ENCODE measurements around the gene SVBP.

The SVBP gene

DNA sequence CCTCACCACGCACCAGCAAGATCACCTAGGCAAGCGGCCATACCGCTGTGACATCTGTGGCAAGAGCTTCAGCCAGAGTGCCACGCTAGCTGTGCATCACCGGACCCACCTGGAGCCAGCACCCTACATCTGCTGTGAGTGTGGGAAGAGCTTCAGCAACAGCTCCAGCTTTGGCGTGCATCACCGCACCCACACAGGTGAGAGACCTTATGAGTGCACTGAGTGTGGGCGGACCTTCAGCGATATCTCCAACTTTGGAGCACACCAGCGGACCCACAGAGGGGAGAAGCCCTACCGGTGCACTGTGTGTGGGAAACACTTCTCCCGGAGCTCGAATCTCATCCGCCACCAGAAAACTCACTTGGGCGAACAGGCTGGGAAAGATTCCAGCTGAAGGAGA lies 34.2 kb upstream of the SVBP start:
- no peak overlapping the region for H3K4me3 ChIP-seq (ENCODE audit: low read length in 2 of 2)
- H3K27me3 ChIP-seq (ENCODE audit: control insufficient read depth in 2 of 2, insufficient read depth in 2 of 2, low read length in 2 of 2), result no peaks in the 10 kb centered on the region
- H3K4me1 ChIP-seq (ENCODE audit: control insufficient read depth in 2 of 2, insufficient read depth in 2 of 2, low read length in 2 of 2), result peaks cover 7% of the 10 kb centered on the region in 2 donors
- peaks cover 12 to 17% of the 10 kb centered on the region in 2 donors for H3K36me3 ChIP-seq (ENCODE audit: control insufficient read depth in 2 of 2, insufficient read depth in 2 of 2, low read length in 2 of 2)
- no peak overlapping the region for H3K9ac ChIP-seq (ENCODE audit: low read depth in 1 of 2, low read length in 2 of 2)
- H3K27ac ChIP-seq (ENCODE audit: low read depth in 2 of 2, low read length in 2 of 2), result no peak overlapping the region
- H3K9me3 ChIP-seq (ENCODE audit: control insufficient read depth in 2 of 2, low read length in 2 of 2), result no peaks in the 10 kb centered on the region

DNA sequence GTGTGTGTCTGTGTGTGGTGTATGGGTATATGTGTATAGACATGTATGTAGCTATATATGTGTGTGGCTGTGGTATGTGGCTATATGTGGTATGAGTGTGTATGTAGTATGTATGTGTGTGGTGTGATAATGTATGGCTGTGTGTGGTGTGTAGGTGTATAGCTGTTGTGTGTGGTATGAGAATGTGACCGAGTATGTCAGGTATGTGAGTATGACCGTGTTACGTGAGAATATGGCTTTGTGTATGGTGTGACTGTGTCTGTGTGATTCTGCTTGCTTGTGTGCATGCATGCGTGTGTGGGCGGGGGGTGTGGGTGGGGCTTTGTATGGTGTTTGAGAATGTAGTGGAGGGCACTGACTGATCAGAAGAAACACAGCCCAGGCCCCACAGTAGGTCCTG lies 32.7 kb upstream of the SVBP start:
- no peaks in the 10 kb centered on the region for H3K27me3 ChIP-seq (ENCODE audit: control insufficient read depth in 2 of 2, insufficient read depth in 2 of 2, low read length in 2 of 2)
- H3K4me1 ChIP-seq (ENCODE audit: control insufficient read depth in 2 of 2, insufficient read depth in 2 of 2, low read length in 2 of 2), result peaks cover 7 to 11% of the 10 kb centered on the region in 2 donors
- peaks cover 12 to 17% of the 10 kb centered on the region in 2 donors for H3K36me3 ChIP-seq (ENCODE audit: control insufficient read depth in 2 of 2, insufficient read depth in 2 of 2, low read length in 2 of 2)
- H3K4me3 ChIP-seq (ENCODE audit: low read length in 2 of 2), result no peak overlapping the region
- H3K27ac ChIP-seq (ENCODE audit: low read depth in 2 of 2, low read length in 2 of 2), result no peak overlapping the region
- no peaks in the 10 kb centered on the region for H3K9me3 ChIP-seq (ENCODE audit: control insufficient read depth in 2 of 2, low read length in 2 of 2)
- H3K9ac ChIP-seq (ENCODE audit: low read depth in 1 of 2, low read length in 2 of 2), result no peak overlapping the region

DNA sequence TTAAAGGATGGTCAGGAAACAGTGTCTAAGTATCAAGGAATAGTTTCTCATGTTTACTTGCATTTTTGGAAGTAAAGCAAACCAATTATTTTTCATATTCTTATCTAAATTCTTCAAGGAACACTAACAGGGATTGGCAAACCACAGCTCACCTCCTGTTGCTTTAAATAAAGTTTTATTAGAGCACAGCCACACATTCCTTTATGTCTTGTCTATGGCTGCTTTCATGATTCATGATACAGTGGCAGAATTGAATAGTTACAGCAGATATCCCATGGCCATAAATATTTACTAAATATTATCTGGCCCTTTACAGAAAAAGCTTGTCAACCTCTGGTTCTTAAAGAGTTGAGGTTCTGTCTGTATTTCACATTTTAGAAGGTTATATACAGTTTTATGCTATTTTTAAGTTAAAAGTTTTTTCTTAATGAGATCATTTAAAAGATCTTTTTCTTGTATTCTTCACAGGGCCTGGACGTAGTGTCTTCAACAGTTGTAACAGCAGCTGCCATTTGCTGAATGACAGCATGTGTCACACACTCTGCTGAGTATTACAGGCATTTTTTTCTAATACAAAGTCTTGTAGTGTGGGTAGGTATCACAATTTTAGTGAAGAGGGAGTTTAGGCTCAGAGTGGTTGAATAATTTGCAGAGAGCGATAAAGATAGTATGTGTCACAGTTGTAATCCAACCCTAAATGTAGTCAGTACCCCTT lies 31.8 kb upstream of the SVBP start:
- no peak overlapping the region for H3K4me3 ChIP-seq (ENCODE audit: low read length in 2 of 2)
- peaks cover 12 to 17% of the 10 kb centered on the region in 2 donors for H3K36me3 ChIP-seq (ENCODE audit: control insufficient read depth in 2 of 2, insufficient read depth in 2 of 2, low read length in 2 of 2)
- no peaks in the 10 kb centered on the region for H3K27me3 ChIP-seq (ENCODE audit: control insufficient read depth in 2 of 2, insufficient read depth in 2 of 2, low read length in 2 of 2)
- H3K4me1 ChIP-seq (ENCODE audit: control insufficient read depth in 2 of 2, insufficient read depth in 2 of 2, low read length in 2 of 2), result peaks cover 7 to 11% of the 10 kb centered on the region in 2 donors
- no peak overlapping the region for H3K27ac ChIP-seq (ENCODE audit: low read depth in 2 of 2, low read length in 2 of 2)
- H3K9me3 ChIP-seq (ENCODE audit: control insufficient read depth in 2 of 2, low read length in 2 of 2), result no peaks in the 10 kb centered on the region
- no peak overlapping the region for H3K9ac ChIP-seq (ENCODE audit: low read depth in 1 of 2, low read length in 2 of 2)

DNA sequence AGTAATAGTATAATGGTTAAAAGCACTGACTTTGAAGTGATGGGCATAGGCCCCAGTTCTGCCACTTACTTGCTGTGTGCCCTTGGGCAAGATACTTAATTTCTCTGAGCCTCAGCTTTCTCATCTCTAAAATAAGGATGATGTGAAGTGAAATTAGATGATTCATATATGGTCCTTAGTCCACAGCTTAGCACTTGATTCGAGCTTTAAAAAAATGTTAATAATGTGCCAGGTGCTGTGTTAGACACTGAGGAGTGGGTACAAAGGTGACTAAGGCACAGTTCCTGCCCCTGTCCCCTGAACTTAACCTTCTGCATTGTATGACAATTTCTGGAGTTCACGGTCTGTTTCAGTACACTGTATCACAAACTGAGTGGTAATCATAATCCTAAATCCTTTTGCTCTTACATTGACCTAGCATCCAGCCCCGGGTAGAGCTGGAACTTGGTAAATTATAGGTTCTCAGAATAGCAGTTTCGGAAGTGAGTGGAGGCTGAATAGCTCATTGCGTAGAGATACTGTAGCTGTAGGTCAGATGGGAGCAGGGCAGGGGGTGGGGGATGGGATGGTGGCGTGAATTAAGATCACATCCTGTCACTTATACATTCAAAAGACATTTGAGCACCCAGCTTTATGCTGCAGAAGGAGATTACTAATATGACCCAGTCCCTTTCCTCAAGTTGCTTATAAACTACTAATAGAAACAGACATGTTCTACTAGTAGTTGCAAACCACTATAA lies 30.7 kb upstream of the SVBP start:
- Histone ChIP-seq H3K36me3 (ENCODE audit: control insufficient read depth in 2 of 2, insufficient read depth in 2 of 2, low read length in 2 of 2) (peaks cover 12 to 17% of the 10 kb centered on the region in 2 donors), H3K9me3 (ENCODE audit: control insufficient read depth in 2 of 2, low read length in 2 of 2) (no peaks in the 10 kb centered on the region), H3K4me3 (ENCODE audit: low read length in 2 of 2) (peak overlapping the region in 1 of 2 donors; percentile 91), H3K27me3 (ENCODE audit: control insufficient read depth in 2 of 2, insufficient read depth in 2 of 2, low read length in 2 of 2) (no peaks in the 10 kb centered on the region), H3K9ac (ENCODE audit: low read depth in 1 of 2, low read length in 2 of 2) (no peak overlapping the region), H3K4me1 (ENCODE audit: control insufficient read depth in 2 of 2, insufficient read depth in 2 of 2, low read length in 2 of 2) (peaks cover 7 to 11% of the 10 kb centered on the region in 2 donors), H3K27ac (ENCODE audit: low read depth in 2 of 2, low read length in 2 of 2) (no peak overlapping the region)

DNA sequence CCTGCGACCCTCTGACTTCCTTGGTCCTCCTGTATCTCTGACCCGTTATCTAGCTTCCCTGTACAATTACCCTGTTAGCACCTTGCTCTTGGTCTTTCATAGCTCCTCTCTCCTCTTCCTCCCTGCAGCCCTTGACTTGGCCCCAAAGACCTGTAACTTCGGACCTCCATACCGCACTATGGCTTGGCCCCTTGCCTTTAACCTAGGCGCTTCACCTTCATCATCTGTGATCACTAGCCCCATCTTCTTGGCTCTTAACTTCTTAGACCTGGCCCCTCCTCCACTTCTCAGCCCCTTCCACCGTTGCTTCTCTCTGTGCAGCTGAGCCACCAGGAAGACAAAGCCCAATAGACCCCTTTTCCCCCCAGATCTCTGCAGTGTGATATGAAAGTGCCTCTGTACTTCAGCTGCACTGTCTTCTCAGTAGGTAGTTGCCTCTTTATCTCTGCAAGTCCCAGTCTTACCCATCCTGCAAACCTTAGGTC lies 30.0 kb upstream of the SVBP start:
- Histone ChIP-seq H3K4me1 (ENCODE audit: control insufficient read depth in 2 of 2, insufficient read depth in 2 of 2, low read length in 2 of 2) (peaks cover 7 to 11% of the 10 kb centered on the region in 2 donors), H3K27me3 (ENCODE audit: control insufficient read depth in 2 of 2, insufficient read depth in 2 of 2, low read length in 2 of 2) (no peaks in the 10 kb centered on the region), H3K4me3 (ENCODE audit: low read length in 2 of 2) (peak overlapping the region; percentile 90 to 91), H3K27ac (ENCODE audit: low read depth in 2 of 2, low read length in 2 of 2) (no peak overlapping the region), H3K9ac (ENCODE audit: low read depth in 1 of 2, low read length in 2 of 2) (peak overlapping the region; percentile 88 to 93), H3K36me3 (ENCODE audit: control insufficient read depth in 2 of 2, insufficient read depth in 2 of 2, low read length in 2 of 2) (peaks cover 12 to 24% of the 10 kb centered on the region in 2 donors), H3K9me3 (ENCODE audit: control insufficient read depth in 2 of 2, low read length in 2 of 2) (no peaks in the 10 kb centered on the region)

DNA sequence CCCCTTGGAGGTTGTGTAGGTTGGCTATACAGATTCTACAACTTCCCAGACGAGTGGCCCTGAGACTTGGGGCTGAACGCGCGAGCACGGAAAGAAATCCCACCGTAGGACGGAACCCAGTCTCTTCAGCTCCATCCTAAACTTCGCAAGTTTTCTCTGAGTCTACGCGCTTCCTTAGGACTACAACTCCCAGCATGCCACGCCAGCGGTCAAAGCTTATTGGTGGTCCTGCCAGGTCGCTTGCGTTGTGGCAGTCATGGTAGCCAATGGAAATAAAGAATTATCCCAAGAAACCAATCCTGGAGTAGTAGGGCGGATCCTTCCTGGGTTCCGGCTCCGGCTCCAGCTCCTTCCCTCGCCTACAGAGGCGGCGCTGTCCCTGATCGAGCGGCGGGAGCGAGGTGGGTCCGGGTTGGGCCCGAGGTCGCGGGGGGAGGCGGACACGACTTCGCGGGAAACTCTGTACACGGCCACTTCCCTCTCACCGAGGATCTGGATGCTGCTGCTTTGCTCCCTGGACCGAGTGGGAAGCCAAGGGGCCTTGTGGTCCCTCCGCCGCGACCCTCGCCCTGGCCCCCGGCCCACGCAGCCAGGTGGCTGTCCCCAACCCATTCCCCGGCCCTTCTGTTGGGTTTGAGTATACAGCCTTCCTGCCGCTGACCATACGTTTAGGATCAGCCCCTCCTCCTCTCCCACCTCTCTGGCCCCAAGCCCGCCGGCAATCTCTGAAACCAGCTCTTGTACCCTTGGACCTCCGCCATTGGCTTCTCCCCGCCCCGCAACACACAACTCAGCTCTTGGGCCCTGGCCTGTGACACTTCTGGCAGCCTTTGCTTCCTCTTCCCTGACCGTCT lies 29.3 kb upstream of the SVBP start, which contains the start of gene ZNF691:
Gene ZNF691, plus strand, starts transcription at position 357 of the 854 bp plus-strand sequence. CDS start 3,046 bp downstream, outside the sequence.
- H3K36me3 ChIP-seq (ENCODE audit: control insufficient read depth in 2 of 2, insufficient read depth in 2 of 2, low read length in 2 of 2), result peaks cover 11 to 18% of the 10 kb centered on the region in 2 donors
- peak within 1 kb of the TSS; percentile 61 to 65 for H3K27ac ChIP-seq (ENCODE audit: low read depth in 2 of 2, low read length in 2 of 2)
- no peaks in the 10 kb centered on the region for H3K27me3 ChIP-seq (ENCODE audit: control insufficient read depth in 2 of 2, insufficient read depth in 2 of 2, low read length in 2 of 2)

DNA sequence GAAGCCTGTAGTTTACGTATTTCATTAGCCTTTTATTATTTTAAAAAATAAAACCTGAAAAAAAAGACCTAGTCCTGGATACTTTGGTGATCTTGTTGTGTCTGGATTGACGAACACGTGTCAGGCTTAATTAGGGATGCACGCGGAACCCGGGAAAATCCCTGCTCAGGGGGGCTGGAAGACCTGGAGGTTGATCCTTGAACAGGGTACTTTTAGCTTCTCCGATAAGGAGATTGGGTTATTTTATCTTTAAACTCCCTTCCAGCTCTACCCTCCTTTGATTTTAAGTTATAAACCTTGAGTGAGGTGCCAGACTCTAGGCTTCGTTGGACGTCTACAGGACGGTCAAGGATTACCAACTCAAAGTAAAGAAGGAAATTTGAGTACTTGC lies 28.7 kb upstream of the SVBP start:
- Histone ChIP-seq H3K9ac (ENCODE audit: low read depth in 1 of 2, low read length in 2 of 2) (peak overlapping the region in 1 of 2 donors; percentile 29), H3K36me3 (ENCODE audit: control insufficient read depth in 2 of 2, insufficient read depth in 2 of 2, low read length in 2 of 2) (peaks cover 4 to 13% of the 10 kb centered on the region in 2 donors), H3K27me3 (ENCODE audit: control insufficient read depth in 2 of 2, insufficient read depth in 2 of 2, low read length in 2 of 2) (no peaks in the 10 kb centered on the region), H3K4me1 (ENCODE audit: control insufficient read depth in 2 of 2, insufficient read depth in 2 of 2, low read length in 2 of 2) (peaks cover 7 to 11% of the 10 kb centered on the region in 2 donors), H3K9me3 (ENCODE audit: control insufficient read depth in 2 of 2, low read length in 2 of 2) (no peaks in the 10 kb centered on the region), H3K4me3 (ENCODE audit: low read length in 2 of 2) (peak overlapping the region; percentile 90 to 91), H3K27ac (ENCODE audit: low read depth in 2 of 2, low read length in 2 of 2) (no peak overlapping the region)

More for the DNA sequence above, 29.3 kb upstream of the SVBP start, which contains the start of gene ZNF691:
- peaks cover 7 to 11% of the 10 kb centered on the region in 2 donors for H3K4me1 ChIP-seq (ENCODE audit: control insufficient read depth in 2 of 2, insufficient read depth in 2 of 2, low read length in 2 of 2)
- no peaks in the 10 kb centered on the region for H3K9me3 ChIP-seq (ENCODE audit: control insufficient read depth in 2 of 2, low read length in 2 of 2)
- peak within 1 kb of the TSS; percentile 88 to 93 for H3K9ac ChIP-seq (ENCODE audit: low read depth in 1 of 2, low read length in 2 of 2)
- H3K4me3 ChIP-seq (ENCODE audit: low read length in 2 of 2), result peak within 1 kb of the TSS; percentile 90 to 91

DNA sequence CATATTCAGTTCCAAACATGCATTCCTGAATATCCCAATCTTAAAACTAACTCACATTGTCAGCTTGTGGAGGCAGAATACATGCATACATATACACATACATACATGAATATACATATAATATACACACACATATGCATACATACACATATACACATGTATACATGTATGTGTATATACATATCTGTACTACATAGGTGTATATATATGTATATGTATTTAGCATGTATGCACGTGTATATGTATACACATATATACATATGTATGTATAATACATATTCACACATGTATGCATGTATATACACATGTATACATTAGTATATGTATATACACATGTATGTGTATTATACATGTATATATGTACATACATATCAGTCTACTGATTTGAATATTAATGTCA lies 28.0 kb upstream of the SVBP start:
- Histone ChIP-seq H3K9ac (ENCODE audit: low read depth in 1 of 2, low read length in 2 of 2) (no peak overlapping the region), H3K9me3 (ENCODE audit: control insufficient read depth in 2 of 2, low read length in 2 of 2) (no peaks in the 10 kb centered on the region), H3K4me3 (ENCODE audit: low read length in 2 of 2) (no peak overlapping the region), H3K36me3 (ENCODE audit: control insufficient read depth in 2 of 2, insufficient read depth in 2 of 2, low read length in 2 of 2) (peaks cover 0 to 10% of the 10 kb centered on the region in 2 donors), H3K4me1 (ENCODE audit: control insufficient read depth in 2 of 2, insufficient read depth in 2 of 2, low read length in 2 of 2) (peaks cover 7 to 11% of the 10 kb centered on the region in 2 donors), H3K27ac (ENCODE audit: low read depth in 2 of 2, low read length in 2 of 2) (no peak overlapping the region), H3K27me3 (ENCODE audit: control insufficient read depth in 2 of 2, insufficient read depth in 2 of 2, low read length in 2 of 2) (no peaks in the 10 kb centered on the region)

DNA sequence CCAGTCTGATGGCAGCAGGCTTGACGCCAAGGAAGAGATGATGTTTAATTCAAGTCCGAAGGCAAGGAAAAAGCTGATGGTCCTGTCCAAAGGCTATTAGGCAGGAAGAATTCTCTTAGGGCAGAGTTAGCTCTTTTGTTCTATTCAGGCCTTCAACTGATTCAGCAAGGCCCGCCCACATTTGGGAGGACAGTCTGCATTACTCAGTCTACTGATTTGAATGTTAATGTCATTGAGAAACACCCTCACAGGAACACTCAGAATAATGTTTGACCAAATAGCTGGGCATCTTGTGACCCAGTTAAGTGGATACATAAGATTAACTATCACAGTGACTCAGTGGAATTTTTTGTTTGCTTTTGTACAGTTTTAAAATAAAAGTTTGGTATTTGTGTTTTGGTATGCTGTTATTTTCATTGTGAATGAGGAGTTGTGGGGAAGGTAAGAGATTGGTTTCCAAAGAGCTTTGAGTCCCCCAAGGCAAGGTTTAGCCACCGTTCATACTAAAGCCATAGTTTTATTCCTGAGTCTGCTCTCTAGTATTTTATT lies 27.5 kb upstream of the SVBP start:
- no peak overlapping the region for H3K4me3 ChIP-seq (ENCODE audit: low read length in 2 of 2)
- no peaks in the 10 kb centered on the region for H3K27me3 ChIP-seq (ENCODE audit: control insufficient read depth in 2 of 2, insufficient read depth in 2 of 2, low read length in 2 of 2)
- peaks cover 7 to 11% of the 10 kb centered on the region in 2 donors for H3K4me1 ChIP-seq (ENCODE audit: control insufficient read depth in 2 of 2, insufficient read depth in 2 of 2, low read length in 2 of 2)
- no peak overlapping the region for H3K27ac ChIP-seq (ENCODE audit: low read depth in 2 of 2, low read length in 2 of 2)
- peaks cover 0 to 10% of the 10 kb centered on the region in 2 donors for H3K36me3 ChIP-seq (ENCODE audit: control insufficient read depth in 2 of 2, insufficient read depth in 2 of 2, low read length in 2 of 2)
- H3K9ac ChIP-seq (ENCODE audit: low read depth in 1 of 2, low read length in 2 of 2), result no peak overlapping the region
- H3K9me3 ChIP-seq (ENCODE audit: control insufficient read depth in 2 of 2, low read length in 2 of 2), result no peaks in the 10 kb centered on the region
